GM21528 (cell line): Measurements from ENCODE around the gene TRIM47.

Source experiments
- ATAC-seq: cut with Tn5 transposase; IDR thresholded peaks from one replicate; pipeline ENCODE4 v1.9.1; 2021; ENCODE audit warnings: mild to moderate bottlenecking, moderate library complexity; ENCODE audit not compliant: unreplicated experiment, low FRiP score

Gene TRIM47

DNA sequence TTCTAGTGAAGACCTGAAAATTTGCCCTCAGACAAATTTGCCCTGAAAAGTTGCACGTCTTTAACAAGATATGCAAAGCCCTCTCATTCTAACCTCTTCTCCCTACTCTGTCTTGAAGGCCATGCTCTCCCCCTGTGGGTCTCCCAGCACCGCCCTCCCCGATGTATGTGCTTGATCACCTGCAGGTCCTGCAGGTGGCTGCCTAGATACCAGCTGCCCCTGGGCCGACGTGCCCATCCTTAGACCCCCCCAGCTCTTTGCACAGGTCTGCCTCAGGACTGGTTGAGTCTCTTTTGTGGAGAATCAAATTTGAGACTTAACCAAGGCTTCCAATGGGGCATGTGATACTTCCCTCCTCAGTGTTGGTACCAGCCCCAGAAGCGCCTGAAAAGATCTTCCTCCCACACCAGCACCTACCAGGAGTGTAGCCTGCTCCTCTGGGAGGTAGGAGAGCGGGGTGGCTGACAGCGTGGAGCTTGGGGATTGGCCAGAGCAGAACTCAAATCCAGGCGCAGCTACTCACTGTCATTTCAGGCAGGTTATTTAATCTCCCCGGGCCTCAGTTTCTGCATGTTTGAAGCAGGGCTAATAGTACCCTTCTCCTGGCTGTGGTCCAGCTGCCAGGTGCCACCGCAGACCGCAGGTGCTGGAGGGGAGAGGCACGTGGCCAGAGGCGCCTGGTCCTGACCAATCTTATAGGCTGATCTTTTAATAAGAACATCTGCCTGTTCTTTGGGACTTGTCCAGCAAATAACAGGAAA, 30.9 kb upstream of the TRIM47 start:
- no peak for ATAC-seq

DNA sequence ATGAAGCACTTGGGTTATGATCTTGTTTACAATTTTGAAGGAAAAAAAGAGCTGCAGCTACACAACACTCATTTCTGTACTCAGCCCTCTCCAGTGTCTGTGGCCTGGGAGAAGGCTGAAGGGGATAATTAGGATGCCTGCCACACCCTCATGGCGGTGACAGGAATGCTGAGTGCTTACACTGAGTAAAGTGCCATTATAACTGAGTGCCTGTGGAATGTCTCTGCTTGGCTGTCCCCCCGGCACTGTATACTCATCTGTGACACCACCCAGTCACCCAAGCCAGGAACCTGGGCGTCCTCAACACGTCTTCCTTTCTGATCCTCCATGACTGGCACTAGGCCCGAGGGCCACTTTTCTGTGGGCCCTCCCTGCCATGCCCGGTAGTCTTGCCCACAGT, 29.8 kb upstream of the TRIM47 start:
- no peak for ATAC-seq

DNA sequence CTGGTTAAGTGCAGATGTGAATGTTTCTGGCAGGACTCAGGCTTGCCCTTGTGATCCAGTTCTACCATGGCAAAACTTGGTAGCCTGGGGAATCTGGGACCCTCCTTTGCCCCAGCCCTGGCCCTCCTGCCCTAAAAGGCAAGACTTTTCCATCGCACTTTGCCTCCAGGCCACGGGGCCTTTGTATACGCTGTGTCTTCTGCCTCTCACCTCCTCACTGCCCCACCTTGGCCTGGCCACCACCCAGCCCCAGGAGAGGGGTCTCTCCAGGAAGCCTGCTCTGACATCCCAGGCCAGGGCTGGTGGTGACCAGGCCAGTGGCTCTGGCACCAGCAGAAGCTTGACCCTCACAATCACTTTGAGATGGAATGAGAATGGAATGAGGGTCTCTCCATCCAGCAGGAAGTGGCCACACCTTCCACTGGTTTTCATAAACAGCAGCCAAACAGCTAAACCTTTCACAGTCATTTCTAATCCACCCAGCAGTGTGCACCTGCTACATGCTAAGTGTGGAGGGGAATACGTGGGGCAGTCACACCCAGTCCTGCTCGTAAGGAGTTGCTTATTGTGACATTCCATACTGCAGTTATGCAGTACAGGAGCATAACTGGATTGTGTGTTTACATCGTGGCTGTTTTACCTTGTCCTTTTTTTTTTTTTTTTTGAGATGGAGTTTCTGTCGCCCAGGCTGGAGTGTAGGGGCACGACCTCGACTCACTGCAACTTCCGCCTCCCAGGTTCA, 27.9 kb upstream of the TRIM47 start:
- ATAC-seq: no peak

DNA sequence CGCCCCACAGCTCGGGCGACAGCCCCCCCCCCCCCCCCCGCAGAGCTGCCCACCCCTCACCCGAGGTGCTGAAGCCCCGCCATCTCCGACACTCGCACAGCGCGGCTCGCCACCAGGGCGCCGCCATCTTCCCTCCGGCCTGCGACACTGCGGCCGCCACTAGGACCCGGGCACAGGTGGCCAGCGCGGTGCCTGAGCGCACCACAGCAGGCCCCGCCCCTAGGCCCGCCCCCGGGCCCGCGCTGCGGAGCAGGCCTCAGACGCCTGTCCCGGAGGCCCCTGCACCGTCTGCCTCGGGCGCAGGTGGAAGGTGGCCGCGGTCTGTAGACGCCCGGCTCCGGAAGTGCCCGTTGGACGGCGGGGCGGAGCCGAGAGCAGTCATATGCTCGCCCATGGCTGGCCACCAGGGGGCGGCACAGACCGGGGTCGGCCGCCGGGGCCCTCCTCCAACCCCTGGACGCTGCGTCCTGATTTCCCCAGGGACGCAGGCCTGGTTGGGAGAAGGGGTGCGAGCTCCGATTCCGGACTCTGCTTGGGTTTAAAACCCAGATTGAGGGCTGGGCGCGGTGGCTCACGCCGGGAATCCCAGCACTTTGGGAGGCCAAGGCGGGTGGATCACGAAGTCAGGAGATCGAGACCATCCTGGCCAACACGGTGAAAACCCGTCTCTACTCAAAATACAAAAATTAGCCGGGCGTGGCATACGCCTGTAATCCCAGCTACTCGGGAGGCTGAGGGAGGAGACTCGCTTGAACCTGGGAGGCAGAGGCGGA, 26.6 kb upstream of the TRIM47 start, which contains the start of gene MRPL38:
Gene MRPL38, minus strand, starts transcription at position 136 of the 773 bp plus-strand sequence. Its CDS starts 9 bp downstream, at position 127.
- ATAC-seq: peak; percentile 87

DNA sequence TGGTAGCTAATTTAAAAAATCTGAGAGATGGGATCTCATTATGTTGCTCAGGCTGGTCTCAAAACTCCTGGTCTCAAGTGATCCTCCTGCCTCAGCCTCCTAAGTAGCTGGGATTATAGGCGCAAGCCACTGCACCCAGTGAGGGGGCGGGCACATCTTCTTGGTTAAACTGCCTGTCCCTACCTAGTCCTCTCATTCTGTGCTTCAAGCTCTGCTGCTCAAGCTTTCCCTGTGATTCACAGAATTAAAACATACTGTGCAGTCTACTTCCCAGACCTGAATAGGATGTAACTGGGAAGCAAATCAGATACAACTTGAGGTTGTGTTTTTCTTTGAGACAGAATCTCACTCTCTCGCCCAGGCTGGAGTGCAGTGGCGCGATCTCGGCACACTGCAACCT, 24.0 kb upstream of the TRIM47 start:
- no peak for ATAC-seq

DNA sequence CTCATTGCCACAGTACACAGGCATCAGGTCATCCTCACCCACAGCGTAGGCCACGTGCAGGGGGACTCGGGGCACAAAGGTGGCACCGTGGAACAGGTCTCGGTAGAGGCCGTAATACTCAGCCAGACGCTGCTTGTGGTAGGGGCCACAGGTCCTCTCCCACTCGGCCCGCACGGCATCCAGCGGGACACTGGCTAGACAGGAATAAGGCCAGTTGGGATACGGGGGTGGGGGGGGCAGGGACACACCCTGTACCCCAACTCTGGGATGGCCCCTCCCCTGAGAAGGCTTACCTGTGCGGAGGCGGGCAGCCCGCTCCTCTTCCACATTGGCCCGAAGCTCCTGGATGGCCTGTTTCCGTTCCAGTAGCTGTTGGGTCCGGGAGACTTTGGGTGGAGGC, 23.3 kb upstream of the TRIM47 start:
- ATAC-seq: no peak

DNA sequence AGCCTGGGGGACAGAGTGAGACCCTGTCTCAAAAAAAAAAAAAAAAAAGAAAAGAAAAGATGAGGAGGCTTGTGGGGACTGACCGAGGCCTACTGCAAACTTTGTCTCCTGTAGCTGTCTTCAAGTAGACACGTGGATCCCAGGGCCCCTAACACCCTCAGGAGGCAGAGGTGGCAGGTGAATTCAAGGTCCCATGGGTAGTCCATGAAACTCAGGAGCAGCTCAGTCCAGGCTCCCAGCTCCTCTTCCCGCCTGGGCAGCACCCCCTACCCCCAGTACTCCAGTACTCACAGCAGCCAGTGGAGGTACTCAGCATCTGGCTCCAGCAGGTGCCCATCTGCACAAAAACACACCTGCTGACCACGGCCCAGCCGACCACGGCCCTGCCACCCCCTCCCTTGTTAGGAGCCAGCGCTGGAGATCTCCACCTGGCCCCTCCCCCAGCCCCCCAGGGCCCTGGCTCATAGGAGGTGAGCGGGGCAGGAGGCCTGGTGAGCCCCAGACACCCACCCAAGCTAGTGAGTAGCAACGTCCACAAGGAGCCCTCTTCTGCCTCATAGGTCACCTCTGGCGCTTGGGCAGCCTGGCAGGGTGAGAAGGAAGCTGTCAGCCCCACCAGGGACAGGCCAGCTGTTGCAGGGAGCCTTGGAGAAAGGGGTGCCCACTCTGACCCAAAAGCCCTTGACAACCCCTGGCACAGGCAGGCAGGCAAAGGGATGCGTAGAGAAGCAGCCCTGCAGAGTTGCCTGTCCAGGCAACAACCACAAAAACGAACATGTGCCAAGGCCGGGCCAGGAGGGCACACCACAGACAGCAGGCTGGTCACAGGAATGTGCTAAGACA, 22.5 kb upstream of the TRIM47 start:
- no peak for ATAC-seq

DNA sequence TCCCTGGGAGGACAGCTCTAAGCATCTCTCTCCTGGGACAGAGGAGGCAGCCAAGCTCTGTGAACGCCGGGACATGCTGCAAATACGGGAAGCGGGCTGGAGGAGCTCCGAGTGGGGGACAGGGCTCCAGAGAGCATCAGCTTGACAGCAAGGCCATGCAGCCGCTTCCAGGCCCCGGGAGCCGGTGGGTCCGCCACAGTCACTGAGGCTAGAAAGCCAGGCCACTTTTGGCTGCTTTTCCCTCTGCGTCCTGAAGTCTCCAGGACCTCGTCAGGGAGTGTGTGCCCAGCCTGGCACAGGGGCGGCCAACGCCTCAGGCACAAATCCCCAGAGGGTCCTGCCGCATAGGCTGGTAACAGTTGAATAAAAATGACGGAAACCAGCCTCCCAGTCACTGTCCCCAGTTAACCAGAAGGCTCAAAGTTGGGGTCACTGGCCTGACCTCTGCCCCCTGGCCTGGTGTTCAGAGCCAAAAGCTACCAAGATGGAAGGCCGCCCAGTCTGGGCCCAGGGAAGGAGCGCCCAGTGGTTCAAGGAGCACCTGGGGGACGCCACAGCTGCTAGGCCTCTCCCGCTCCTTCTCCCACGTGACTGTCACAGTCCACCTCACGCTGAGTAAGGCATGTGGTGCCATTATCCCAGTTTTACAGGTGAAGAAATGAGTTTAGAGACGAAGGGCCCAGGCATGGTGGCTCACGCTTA, 21.5 kb upstream of the TRIM47 start:
- no peak for ATAC-seq

DNA sequence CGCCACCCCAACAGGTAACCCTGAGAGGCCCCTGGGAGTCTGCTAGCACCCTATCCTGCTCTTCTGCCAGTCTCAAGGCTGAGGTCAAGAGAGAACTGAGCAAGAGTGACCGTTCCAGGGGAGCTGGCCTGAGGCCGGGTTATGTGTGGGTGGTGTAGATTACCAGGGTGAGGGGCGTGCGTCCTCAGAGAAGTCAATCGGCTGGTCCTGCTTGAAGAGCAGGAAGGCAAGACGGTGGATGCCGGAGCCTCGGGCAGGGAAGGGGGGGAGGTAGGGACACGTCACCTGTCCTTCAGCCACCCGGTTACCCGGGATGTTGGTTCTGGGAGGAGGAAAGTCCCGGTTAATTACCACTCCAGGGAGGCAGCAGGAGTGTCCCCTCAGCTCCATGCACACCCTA, 21.0 kb upstream of the TRIM47 start:
- ATAC-seq: no peak

DNA sequence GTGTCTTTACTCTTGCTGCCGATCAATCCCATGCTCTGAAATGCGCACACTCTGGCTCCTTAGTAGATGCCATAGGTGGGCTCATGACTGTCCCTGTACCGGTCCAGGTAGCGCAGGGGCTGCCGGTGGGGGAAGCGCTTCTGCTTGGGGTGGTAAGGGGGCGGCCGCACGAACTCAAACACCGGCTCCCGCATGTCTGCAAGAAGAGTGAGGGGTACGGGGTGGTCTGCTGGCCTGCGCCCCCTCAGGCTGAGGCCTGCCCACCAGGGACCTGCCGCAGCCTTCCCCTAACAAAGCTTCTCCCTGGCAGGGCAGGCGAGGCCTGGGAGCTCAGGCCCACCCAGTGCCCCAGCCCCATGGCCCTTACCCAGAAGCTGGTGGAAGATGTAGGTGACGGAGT, 20.4 kb upstream of the TRIM47 start:
- ATAC-seq: no peak

DNA sequence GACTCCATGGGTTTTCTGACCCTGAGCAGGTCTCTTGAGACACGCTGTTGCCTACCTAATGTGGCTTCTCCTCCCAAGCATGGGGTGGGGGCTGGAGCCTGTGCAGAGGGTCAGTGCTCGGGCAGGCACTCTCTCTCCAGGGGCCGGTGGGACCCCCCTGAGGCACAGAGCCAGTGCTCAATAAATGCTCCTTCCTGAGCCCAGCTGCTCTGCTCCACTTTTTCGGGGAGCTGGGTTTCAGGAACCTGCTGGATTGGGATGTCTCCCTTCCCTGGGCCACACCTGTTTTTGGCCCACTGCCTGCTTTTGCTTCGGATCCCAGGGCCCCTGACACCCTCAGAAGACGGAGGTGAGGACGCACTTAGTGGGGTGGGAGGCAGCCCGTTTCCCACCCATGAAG, 19.7 kb upstream of the TRIM47 start:
- ATAC-seq: no peak

DNA sequence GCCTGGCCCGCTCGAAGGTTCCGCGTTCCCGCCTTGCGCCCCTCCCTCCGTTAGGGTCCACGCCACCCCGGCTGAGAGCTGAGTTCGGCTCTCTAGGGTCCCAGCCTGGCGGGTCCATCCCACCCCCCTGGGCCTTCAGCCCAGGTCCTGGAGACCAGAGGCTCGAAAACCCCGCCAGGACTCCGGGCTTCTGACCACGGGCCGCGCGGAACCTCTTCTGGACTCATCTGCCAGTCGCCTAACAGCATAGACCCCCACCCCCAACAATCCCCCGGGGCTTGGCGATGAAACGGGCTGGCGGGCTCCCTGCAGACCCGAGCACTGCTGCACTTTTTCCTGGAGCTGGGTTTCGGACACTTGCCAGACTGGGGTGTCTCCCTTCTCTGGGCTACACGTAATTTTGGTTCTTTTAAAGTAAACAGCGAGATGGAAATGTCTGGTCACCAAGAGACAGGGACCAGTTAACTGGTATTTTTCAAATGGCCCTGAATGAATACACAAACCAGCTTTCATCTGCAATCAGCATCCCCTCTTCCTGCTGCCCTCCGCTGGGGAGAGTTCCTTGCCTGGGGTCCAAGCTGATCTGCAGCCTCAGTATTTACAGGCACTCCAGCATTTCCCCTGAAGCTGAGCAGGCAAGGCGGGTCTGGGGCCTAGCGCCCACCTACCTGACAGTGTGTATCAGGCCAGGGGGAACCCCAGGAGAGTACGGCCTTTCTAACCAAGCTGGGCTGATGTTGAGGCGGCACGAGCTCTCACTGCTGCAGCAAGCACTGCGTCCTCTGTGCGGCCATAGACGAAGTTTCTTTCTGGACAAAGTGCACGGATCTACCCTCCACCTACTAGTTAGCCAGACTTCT, 19.0 kb upstream of the TRIM47 start:
- no peak for ATAC-seq

DNA sequence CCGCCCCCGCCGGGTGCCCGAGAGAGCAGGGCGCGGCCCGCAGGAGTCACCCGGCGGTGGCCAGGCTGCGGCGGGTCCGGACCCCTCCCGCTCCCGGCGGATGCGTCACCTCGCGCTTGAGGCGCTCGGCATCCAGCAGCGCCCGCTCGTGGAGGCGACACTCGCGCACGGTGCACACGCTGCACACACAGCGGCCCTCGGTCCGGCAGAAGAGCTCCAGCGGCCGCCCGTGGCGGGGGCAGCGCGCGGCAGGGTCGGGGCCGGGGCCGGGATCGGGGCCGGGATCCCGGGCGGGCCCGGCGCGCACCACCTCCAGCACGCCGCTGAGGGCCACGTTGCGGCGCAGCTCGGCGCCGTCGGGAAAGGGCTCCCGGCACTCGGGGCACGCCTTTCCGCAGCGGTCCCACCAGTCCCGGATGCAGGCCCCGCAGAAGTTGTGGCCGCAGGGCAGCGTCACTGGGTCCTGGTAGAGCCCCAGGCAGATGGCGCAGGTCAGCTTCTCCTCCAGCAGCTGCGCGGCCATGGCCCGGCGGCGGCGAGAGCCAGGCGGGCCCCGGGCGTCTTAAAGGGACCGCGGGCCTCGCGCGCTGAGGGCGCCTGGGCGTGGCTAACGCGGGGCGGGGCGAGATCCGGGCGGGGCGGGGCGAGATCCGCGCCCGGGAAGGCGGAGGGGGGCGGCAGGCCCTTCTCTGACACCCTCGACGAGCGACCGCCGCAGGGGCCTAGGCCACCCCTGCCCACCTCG, 18.2 kb upstream of the TRIM47 start, which contains the start of gene TRIM65:
Gene TRIM65, minus strand, starts transcription at position 537 of the 745 bp plus-strand sequence. Its CDS starts 14 bp downstream, at position 523.
- ATAC-seq: peak; percentile 57

DNA sequence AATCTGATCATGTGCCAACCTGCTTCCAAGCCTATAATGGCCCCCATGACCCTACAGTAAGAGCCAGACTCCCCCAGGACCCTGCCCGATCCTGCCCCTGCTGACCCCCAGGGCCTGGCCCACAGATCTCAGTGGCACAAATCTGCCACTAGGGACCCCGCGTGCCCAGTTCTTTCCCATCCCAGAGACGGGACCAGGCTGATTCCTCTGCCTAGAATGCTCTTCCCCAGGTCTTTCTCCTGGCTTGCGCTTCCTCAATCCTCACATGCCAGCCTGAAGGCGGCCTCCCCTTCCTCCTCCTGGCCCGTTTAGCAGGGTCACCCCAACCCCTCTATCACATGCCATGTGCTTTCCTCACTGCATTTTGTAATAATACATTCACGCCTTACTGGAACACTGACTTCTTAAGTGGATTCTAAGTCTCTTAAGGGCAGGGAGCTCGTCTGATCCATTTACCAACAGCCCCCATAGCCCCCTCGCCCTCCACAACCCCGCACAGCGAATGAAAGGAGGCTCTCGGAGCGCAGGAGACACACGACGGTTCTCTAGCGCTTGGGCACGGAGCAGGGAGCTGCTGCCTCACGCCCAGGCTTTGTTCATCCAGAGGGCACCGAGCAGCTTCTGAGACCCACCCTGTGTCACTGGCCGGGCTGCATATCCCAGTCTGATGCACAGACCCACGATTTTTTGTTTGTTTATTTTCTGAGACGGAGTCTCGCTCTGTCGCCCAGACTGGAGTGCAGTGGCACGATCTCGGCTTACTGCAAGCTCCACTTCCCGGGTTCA, 17.2 kb upstream of the TRIM47 start:
- ATAC-seq: no peak

DNA sequence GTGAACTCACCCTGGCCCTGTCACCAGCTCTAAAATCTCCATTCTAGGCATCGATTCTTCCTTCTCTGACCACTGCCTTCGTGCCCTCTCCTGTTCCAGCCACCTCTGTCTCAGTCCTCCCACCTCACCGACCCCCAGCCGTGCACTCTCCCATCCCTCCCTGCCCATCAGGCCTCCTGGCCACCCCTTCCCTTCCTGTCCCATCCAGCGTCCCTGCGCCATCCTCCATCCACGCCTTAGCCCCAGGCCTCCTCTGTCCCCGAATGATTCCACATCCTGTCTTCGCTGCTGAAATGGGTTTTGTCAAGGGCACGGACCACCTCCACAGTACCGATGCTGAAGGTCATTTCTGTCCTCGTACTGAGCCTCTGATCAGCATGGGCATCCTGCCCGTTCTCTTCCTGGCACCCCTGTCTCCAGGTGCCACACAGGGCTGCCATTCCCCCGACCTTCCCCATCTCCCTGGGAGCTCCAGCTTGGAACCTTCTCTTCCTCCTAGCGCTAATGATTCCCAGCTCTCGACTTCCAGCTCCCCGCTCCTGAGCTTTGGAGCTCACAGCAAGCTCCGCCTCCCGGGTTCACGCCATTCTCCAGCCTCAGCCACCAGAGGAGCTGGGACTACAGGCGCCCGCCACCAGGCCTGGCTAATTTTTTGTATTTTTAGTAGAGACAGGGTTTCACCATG, 15.8 kb upstream of the TRIM47 start:
- ATAC-seq: no peak

DNA sequence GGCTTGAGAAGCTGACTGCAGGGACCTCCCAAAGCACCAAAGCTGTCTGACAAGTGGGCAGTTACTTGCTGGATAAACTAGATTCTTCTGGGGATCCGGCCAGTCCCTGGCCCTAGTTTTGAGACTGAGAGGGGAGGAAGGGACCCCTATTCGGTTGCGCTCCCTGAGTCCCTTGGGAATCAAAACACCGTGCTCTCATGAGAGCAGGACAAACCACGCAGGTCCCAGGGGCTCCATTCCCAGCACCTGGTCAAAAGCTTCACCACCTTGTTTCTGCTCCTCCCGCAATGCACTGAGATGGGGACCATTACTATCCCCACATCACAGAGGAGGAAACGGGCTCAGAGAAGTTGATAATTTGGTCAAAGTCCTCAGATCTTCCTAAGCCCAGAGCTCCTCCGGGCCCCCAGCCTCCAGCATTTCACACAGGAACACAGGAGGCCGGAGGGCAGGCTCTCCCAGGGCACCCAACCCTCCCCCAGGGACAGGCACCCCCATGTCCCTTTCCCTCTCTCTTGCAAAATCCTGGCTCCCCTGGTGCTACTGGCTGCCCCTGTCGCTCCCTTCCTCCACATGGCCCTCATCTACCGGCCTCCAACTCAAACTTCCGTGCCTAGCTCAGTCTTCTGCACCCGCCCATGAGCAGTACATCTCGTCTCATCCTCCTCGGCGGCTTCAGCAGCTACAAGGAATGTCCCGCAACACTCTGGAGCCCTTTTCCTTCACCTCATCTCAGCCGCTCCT, 15.1 kb upstream of the TRIM47 start:
- no peak for ATAC-seq
